ENCODE data around the gene SH2D3C. TPM values are rescaled to one million over a fixed set of nuclear protein-coding genes. Genes with fewer than 3 reads are reported as not detected.

Gene SH2D3C
- total RNA-seq, 1 donor from 2014 or later: 19.3 TPM

- Mint-ChIP-seq H3K27me3 (ENCODE audit: unreplicated experiment) (no peaks in the 10 kb centered on the region), H3K4me1 (ENCODE audit: unreplicated experiment) (peaks cover 65% of the 10 kb centered on the region), H3K36me3 (ENCODE audit: unreplicated experiment) (peaks cover 14% of the 10 kb centered on the region), H3K4me3 (ENCODE audit: unreplicated experiment) (peak overlapping the region; percentile 94), H3K27ac (ENCODE audit: unreplicated experiment) (peak overlapping the region; percentile 98), H3K9me3 (ENCODE audit: unreplicated experiment) (no peaks in the 10 kb centered on the region)
- no peak for DNase-seq (ENCODE audit: extremely low spot score, unreplicated experiment)
- TF ChIP-seq CTCF (IDR thresholded peaks at IDR 0.05): no peak
These were observed 9.4 kb downstream of the SH2D3C start for GRCh38 chr9:127769101-127769500.

- Mint-ChIP-seq H3K27me3 (ENCODE audit: unreplicated experiment) (no peaks in the 10 kb centered on the region), H3K9me3 (ENCODE audit: unreplicated experiment) (no peaks in the 10 kb centered on the region), H3K36me3 (ENCODE audit: unreplicated experiment) (peaks cover 14% of the 10 kb centered on the region), H3K4me3 (ENCODE audit: unreplicated experiment) (peak overlapping the region; percentile 94), H3K4me1 (ENCODE audit: unreplicated experiment) (peaks cover 69% of the 10 kb centered on the region), H3K27ac (ENCODE audit: unreplicated experiment) (peak overlapping the region; percentile 98)
- no peak for TF ChIP-seq CTCF (IDR thresholded peaks at IDR 0.05)
- DNase-seq (ENCODE audit: extremely low spot score, unreplicated experiment): no peak
These were observed 9.8 kb downstream of the SH2D3C start for GRCh38 chr9:127768698-127769097.

- Mint-ChIP-seq H3K4me1 (ENCODE audit: unreplicated experiment) (peaks cover 75% of the 10 kb centered on the region), H3K36me3 (ENCODE audit: unreplicated experiment) (peaks cover 14% of the 10 kb centered on the region), H3K9me3 (ENCODE audit: unreplicated experiment) (no peaks in the 10 kb centered on the region), H3K4me3 (ENCODE audit: unreplicated experiment) (peak overlapping the region; percentile 94), H3K27ac (ENCODE audit: unreplicated experiment) (peak overlapping the region; percentile 98), H3K27me3 (ENCODE audit: unreplicated experiment) (no peaks in the 10 kb centered on the region)
- TF ChIP-seq CTCF (IDR thresholded peaks at IDR 0.05): no peak
- DNase-seq (ENCODE audit: extremely low spot score, unreplicated experiment): peak; percentile 90
These were observed 10.5 kb downstream of the SH2D3C start for GRCh38 chr9:127767909-127768331.

GRCh38 chr9:127767410-127767809, 11.1 kb downstream of the SH2D3C start:
- peaks cover 80% of the 10 kb centered on the region for H3K4me1 Mint-ChIP-seq (ENCODE audit: unreplicated experiment)
- DNase-seq (ENCODE audit: extremely low spot score, unreplicated experiment): no peak
- H3K9me3 Mint-ChIP-seq (ENCODE audit: unreplicated experiment): no peaks in the 10 kb centered on the region
- TF ChIP-seq CTCF (IDR thresholded peaks at IDR 0.05): no peak
- peaks cover 14% of the 10 kb centered on the region for H3K36me3 Mint-ChIP-seq (ENCODE audit: unreplicated experiment)
- peak overlapping the region; percentile 98 for H3K27ac Mint-ChIP-seq (ENCODE audit: unreplicated experiment)
- no peaks in the 10 kb centered on the region for H3K27me3 Mint-ChIP-seq (ENCODE audit: unreplicated experiment)
- peak overlapping the region; percentile 94 for H3K4me3 Mint-ChIP-seq (ENCODE audit: unreplicated experiment)

GRCh38 chr9:127765418-127765817, 13.0 kb downstream of the SH2D3C start:
- Mint-ChIP-seq H3K27me3 (ENCODE audit: unreplicated experiment) (no peaks in the 10 kb centered on the region), H3K4me1 (ENCODE audit: unreplicated experiment) (peaks cover 81% of the 10 kb centered on the region), H3K27ac (ENCODE audit: unreplicated experiment) (peak overlapping the region; percentile 6), H3K4me3 (ENCODE audit: unreplicated experiment) (no peak overlapping the region), H3K36me3 (ENCODE audit: unreplicated experiment) (peaks cover 14% of the 10 kb centered on the region), H3K9me3 (ENCODE audit: unreplicated experiment) (no peaks in the 10 kb centered on the region)
- TF ChIP-seq CTCF (IDR thresholded peaks at IDR 0.05): no peak
- no peak for DNase-seq (ENCODE audit: extremely low spot score, unreplicated experiment)
